Stimulated activated CD4-positive, alpha-beta T cell treated with anti-CD3 and anti-CD28 coated beads, Interleukin-4, amount 100 ng/mL, for 1 hour (primary cell): ENCODE results near the gene CCDC171.

Experiments
- DNase-seq: peaks from one replicate; pipeline ENCODE4 v3.0.0-alpha.2; 2020

The CCDC171 gene

DNA sequence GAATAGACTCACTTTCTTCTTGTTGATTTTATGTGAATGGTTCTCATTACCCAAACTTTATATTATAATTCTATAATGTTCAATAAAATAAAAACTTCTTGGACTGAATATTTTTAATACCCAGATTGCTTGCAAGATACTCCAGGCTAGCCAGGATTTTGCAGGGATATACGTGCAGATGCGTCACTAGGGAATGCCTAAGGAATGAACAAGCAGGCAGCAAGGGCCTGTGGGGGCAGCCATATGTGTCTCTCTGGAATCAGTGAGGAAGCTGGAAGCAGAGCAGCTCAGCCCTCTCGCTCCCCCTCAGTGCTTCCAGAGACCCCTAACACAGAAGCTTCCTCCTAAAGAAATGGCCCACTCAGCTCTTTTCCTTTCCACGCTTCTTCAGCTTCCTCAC lies 457.4 kb downstream of the CCDC171 start:
- DNase-seq, result no peak

DNA sequence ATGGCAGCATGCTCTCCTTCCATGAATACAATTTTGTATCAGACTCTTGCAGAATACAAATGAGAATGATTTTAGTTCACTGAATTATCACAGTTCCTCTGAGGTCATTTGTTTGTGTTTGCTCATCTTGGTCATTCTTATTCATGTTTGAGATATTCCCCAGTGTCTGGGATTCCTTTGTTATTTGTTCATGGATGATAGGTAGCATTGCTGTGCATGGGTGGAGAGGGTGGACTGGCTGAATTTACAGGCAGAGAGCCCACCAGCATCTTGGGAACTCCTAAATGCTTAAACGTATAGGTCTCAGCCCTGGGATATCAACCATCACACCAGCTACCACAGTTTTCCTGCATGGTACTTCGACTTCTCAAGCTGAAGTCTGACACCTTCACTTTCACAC lies 459.8 kb downstream of the CCDC171 start:
- DNase-seq, result no peak

DNA sequence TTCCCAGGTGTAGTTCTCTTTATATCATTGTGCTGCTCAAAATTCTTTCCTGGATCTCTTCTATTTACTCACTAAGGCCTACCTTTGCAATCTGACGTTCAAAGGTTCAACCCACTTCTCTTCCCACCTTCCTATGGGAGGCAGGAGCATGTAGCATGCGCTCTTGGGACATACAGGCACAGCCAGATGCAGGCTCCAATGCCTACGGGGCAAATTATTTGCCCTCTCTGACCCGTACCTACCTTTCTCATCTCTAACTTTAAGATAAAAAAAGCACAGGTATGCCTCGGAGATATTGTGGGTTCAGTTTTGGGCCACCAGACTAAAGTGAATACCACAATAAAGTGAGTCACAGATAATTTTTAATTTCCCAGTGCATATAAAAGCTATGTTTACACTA lies 460.5 kb downstream of the CCDC171 start:
- DNase-seq, result no peak

DNA sequence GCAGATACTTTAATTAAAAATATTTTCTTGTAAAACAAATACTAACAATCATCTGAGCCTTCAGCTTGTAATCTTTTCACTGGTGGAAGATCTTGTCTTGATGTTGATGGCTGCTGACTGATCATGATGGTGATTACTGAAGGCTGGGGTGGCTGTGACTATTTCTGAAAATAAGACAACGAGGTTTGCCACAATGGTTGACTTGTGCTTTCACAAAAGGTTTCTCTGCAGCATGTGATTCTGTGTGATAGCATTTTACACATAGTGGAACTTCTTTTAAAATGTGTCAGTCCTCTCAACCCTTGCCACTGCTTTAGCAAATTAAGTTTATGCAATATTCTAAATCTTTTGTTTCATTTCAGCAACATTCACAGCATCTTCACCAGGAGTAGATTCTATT lies 461.0 kb downstream of the CCDC171 start:
- DNase-seq, result no peak

DNA sequence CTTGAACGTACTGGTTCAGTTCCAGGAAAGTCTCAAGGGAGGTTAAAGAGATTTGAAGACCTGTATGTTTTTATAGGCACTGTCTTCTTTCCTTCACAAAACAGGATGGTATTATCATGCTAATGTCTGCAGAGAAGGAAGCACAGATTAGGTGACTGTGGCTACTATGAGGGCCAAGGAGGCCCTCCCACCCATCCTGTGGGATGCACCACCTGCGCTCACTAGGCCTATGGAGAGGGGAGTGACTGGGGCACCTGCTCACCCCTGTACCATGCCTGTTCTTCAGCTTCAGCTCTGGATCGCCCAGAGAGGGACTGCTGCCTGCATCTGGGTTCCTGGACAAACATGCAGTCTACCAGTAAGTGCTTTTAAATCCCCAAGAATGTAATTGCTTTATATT lies 469.4 kb downstream of the CCDC171 start:
- DNase-seq, result no peak

DNA sequence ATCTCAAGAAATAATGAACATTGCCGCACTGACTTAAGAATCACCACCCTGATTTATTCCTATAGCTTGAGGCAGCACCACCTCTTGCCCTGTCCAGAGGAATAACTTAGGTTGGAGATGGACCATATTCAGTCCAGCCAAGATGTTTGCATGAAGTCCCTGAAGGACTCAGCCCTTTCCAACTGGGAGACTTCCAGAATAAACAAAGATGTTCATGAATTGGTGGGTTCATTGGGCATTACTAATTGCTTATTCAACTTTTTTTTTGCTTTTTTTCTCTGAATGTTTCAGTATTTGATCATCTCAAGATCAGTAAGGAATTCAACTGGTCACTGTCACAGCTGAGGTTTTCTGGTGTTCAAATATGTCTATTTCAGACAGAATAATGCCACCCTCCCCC lies 470.6 kb downstream of the CCDC171 start:
- DNase-seq, result no peak
